H1 (cell line): ENCODE results near the gene ADH1B.

Experiments
- ASH2L ChIP-seq: fragments of 200-600, 300-600 bp; sonication (generic); IDR thresholded peaks from one replicate; pipeline ENCODE4 v1.7.1; 2017; ENCODE audit warnings: low read length
- ATF3 ChIP-seq: IDR thresholded peaks from 2 replicates; pipeline ENCODE4 v1.6.1; 2011; ENCODE audit warnings: low read depth, mild to moderate bottlenecking, low read length; ENCODE audit not compliant: insufficient read depth
- CBX5 ChIP-seq: fragments of 300-800, 300-1000 bp; sonication (generic); IDR thresholded peaks from 2 replicates; pipeline ENCODE4 v1.7.1; 2016; ENCODE audit warnings: antibody characterized with exemption, low read length, low read depth
- EZH2 ChIP-seq: fragments of 200-600 bp; sonication (generic); IDR thresholded peaks from 2 replicates; pipeline ENCODE4 v1.7.1; 2012; ENCODE audit warnings: low read depth, mild to moderate bottlenecking, moderate library complexity, low read length, inconsistent platforms; ENCODE audit not compliant: severe bottlenecking
- JUN ChIP-seq: IDR thresholded peaks from 2 replicates; pipeline ENCODE4 v1.6.1; 2011; ENCODE audit warnings: low read depth, mild to moderate bottlenecking, improper control_type of control experiment, low read length
- MAX ChIP-seq: IDR thresholded peaks from 2 replicates; pipeline ENCODE4 v1.6.1; 2012; ENCODE audit warnings: inconsistent platforms
- PHF8 ChIP-seq: fragments of 200-600 bp; sonication (generic); conservative IDR thresholded peaks from 2 replicates; pipeline ENCODE4 v1.7.1; 2012; ENCODE audit warnings: low read depth, mild to moderate bottlenecking, inconsistent platforms, low read length, moderate library complexity
- POLR2A ChIP-seq, 2 experiments: IDR thresholded peaks; 1 replicate in 1 of 2; 2 replicates in 1 of 2; pipeline ENCODE4 v1.6.1; 2011; ENCODE audit warnings: low read depth in 2 of 2, low read length in 2 of 2, mild to moderate bottlenecking in 2 of 2; ENCODE audit errors: control extremely low read depth in 1 of 2
- POLR2AphosphoS5 ChIP-seq: IDR thresholded peaks from 2 replicates; pipeline ENCODE4 v1.6.1; 2011; ENCODE audit warnings: low read depth, low read length
- YY1 ChIP-seq: IDR thresholded peaks from 2 replicates; pipeline ENCODE4 v1.6.1; 2011; ENCODE audit warnings: low read depth, mild to moderate bottlenecking, low read length
- TF ChIP-seq, protein P1 (sequence below), 3 experiments: IDR thresholded peaks; 1 replicate in 2 of 3; 2 replicates in 1 of 3; pipeline versions ENCODE4 v1.5.1 to v1.6.1; 2011; ENCODE audit warnings: low read length in 3 of 3, mild to moderate bottlenecking in 3 of 3, inconsistent platforms in 2 of 3, low read depth in 1 of 3, moderate library complexity in 1 of 3; ENCODE audit not compliant: insufficient read depth in 1 of 3; ENCODE audit errors: control extremely low read depth in 1 of 3

- TF ChIP-seq, protein P1, sequence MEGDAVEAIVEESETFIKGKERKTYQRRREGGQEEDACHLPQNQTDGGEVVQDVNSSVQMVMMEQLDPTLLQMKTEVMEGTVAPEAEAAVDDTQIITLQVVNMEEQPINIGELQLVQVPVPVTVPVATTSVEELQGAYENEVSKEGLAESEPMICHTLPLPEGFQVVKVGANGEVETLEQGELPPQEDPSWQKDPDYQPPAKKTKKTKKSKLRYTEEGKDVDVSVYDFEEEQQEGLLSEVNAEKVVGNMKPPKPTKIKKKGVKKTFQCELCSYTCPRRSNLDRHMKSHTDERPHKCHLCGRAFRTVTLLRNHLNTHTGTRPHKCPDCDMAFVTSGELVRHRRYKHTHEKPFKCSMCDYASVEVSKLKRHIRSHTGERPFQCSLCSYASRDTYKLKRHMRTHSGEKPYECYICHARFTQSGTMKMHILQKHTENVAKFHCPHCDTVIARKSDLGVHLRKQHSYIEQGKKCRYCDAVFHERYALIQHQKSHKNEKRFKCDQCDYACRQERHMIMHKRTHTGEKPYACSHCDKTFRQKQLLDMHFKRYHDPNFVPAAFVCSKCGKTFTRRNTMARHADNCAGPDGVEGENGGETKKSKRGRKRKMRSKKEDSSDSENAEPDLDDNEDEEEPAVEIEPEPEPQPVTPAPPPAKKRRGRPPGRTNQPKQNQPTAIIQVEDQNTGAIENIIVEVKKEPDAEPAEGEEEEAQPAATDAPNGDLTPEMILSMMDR (IDR thresholded peaks at IDR 0.05; ENCODE audit: control extremely low read depth in 1 of 3, insufficient read depth in 1 of 3, low read depth in 1 of 3, low read length in 3 of 3): no peak
- TF ChIP-seq JUN: no peak
- TF ChIP-seq ASH2L: no peak
- TF ChIP-seq YY1: no peak
- TF ChIP-seq MAX: no peak
- no peak for TF ChIP-seq PHF8
- TF ChIP-seq CBX5: no peak
- no peak for TF ChIP-seq POLR2A (IDR thresholded peaks at IDR 0.05; ENCODE audit: control extremely low read depth in 1 of 2, low read depth in 2 of 2, low read length in 2 of 2)
- no peak for TF ChIP-seq POLR2AphosphoS5
- TF ChIP-seq ATF3: no peak
- no peak for TF ChIP-seq EZH2
Observed at GRCh38 chr4:99361899-99362275, 40.7 kb upstream of the ADH1B start.
